H54 (cell line): ENCODE measurements around the gene CCDC18.
"Not testable (repeated sequence)": the region's sequence is repeated elsewhere in the genome, so short reads cannot be mapped to it uniquely, and the experiment has no call there.

Experiments
- DNase-seq: peaks from one replicate; pipeline ENCODE4 v3.0.0; 2011; ENCODE audit warnings: low spot score, mixed read lengths; ENCODE audit not compliant: insufficient read length
- FAIRE-seq: peaks from 3 replicates; lab custom pipeline; 2011; peaks lifted over from hg19 to GRCh38; lab: Jason Lieb, UNC
- POLR2A ChIP-seq: IDR thresholded peaks from 2 replicates; pipeline ENCODE4 v1.6.1; 2011; ENCODE audit warnings: low read depth, mild to moderate bottlenecking, low read length

Gene CCDC18

GRCh38 chr1:93196591-93196990 lies 16.1 kb downstream of the CCDC18 start:
- no peak for FAIRE-seq
- DNase-seq: no peak
- TF ChIP-seq POLR2A: no peak

- DNase-seq (no peak), FAIRE-seq (no peak)
- TF ChIP-seq POLR2A: no peak
Measured at GRCh38 chr1:93199150-93199549, 18.6 kb downstream of the CCDC18 start.

- DNase-seq (no peak), FAIRE-seq (no peak)
- TF ChIP-seq POLR2A: no peak
Measured at GRCh38 chr1:93200086-93200620, 19.6 kb downstream of the CCDC18 start.

- no peak for TF ChIP-seq POLR2A
- DNase-seq (no peak), FAIRE-seq (peak; percentile 6)
Measured at GRCh38 chr1:93200714-93201113, 20.2 kb downstream of the CCDC18 start.

GRCh38 chr1:93205892-93206566 lies 25.5 kb downstream of the CCDC18 start:
- TF ChIP-seq POLR2A: no peak
- DNase-seq: no peak
- no peak for FAIRE-seq

GRCh38 chr1:93206567-93206954 lies 26.0 kb downstream of the CCDC18 start:
- TF ChIP-seq POLR2A: no peak
- no peak for FAIRE-seq
- no peak for DNase-seq

- no peak for DNase-seq
- FAIRE-seq: no peak
- TF ChIP-seq POLR2A: no peak
Measured at GRCh38 chr1:93207211-93207610, 26.7 kb downstream of the CCDC18 start.

GRCh38 chr1:93215322-93215721 lies 34.8 kb downstream of the CCDC18 start:
- no peak for TF ChIP-seq POLR2A
- DNase-seq: no peak
- no peak for FAIRE-seq

GRCh38 chr1:93219443-93219842 lies 38.9 kb downstream of the CCDC18 start:
- no peak for DNase-seq
- peak; percentile 57 for FAIRE-seq
- no peak for TF ChIP-seq POLR2A

- not testable (repeated sequence) for DNase-seq, FAIRE-seq
Measured at GRCh38 chr1:93220716-93221115, 40.2 kb downstream of the CCDC18 start.

GRCh38 chr1:93221913-93222312 lies 41.4 kb downstream of the CCDC18 start:
- FAIRE-seq (no peak), DNase-seq (no peak)
- TF ChIP-seq POLR2A: no peak

- FAIRE-seq (no peak), DNase-seq (no peak)
- TF ChIP-seq POLR2A: no peak
Measured at GRCh38 chr1:93223023-93223675, 42.6 kb downstream of the CCDC18 start.

GRCh38 chr1:93235261-93235660 lies 54.7 kb downstream of the CCDC18 start:
- no peak for FAIRE-seq
- no peak for TF ChIP-seq POLR2A
- DNase-seq: no peak

- no peak for DNase-seq
- no peak for TF ChIP-seq POLR2A
- no peak for FAIRE-seq
Measured at GRCh38 chr1:93237021-93237420, 56.5 kb downstream of the CCDC18 start.

- FAIRE-seq (peak; percentile 33), DNase-seq (no peak)
Measured at GRCh38 chr1:93238425-93238824, 57.9 kb downstream of the CCDC18 start.

More at GRCh38 chr1:93238425-93238824, 57.9 kb downstream of the CCDC18 start:
- no peak for TF ChIP-seq POLR2A
